HepG2 (cell line): Measurements from ENCODE around the gene IQCC. TPM values are rescaled to one million over a fixed set of nuclear protein-coding genes. Genes with fewer than 3 reads are reported as not detected.
A peak's percentile ranks its signal among the peaks of the same experiment; 100 is the strongest.

Experiments used
- ATF6 ChIP-seq: sonication (generic); formaldehyde crosslinking; conservative IDR thresholded peaks from 2 replicates; pipeline ENCODE4 v1.4.0; 2020; ENCODE audit warnings: missing genetic modification reagents
- ATF7-NPFF ChIP-seq: sonication (generic); formaldehyde crosslinking; IDR thresholded peaks from 2 replicates; pipeline ENCODE4 v1.8.1; 2023; ENCODE audit warnings: mild to moderate bottlenecking, low read depth, missing genetic modification reagents, moderate library complexity
- CREB1 ChIP-seq, 2 experiments: fragments of 450-650 bp in 1 of 2; IDR thresholded peaks; 2 replicates each; pipeline ENCODE4 v1.6.1; 2016 to 2017; ENCODE audit warnings: control low read depth in 1 of 2, mild to moderate bottlenecking in 1 of 2, missing compliant biosample characterization in 1 of 2, missing genetic modification characterization in 1 of 2
- ELF1 ChIP-seq: sonication (generic); formaldehyde crosslinking; IDR thresholded peaks from 2 replicates; pipeline ENCODE4 v1.4.0; 2020; ENCODE audit warnings: missing genetic modification reagents
- GPN1 ChIP-seq: sonication (generic); formaldehyde crosslinking; IDR thresholded peaks from 2 replicates; pipeline ENCODE4 v1.5.1; 2020; ENCODE audit warnings: missing genetic modification reagents, borderline replicate concordance
- HDAC1 ChIP-seq: sonication (generic); formaldehyde crosslinking; IDR thresholded peaks from 2 replicates; pipeline ENCODE4 v1.5.1; 2020; ENCODE audit warnings: mild to moderate bottlenecking, missing genetic modification reagents
- JUN ChIP-seq: sonication (generic); formaldehyde crosslinking; IDR thresholded peaks from 2 replicates; pipeline ENCODE4 v1.4.0; 2020; ENCODE audit warnings: mild to moderate bottlenecking, missing genetic modification reagents
- KLF15 ChIP-seq: sonication (generic); formaldehyde crosslinking; IDR thresholded peaks from 2 replicates; pipeline ENCODE4 v1.8.1; 2023; ENCODE audit warnings: borderline replicate concordance, mild to moderate bottlenecking, inconsistent platforms, missing genetic modification reagents, mixed read lengths
- NFKBIZ ChIP-seq: IDR thresholded peaks from 2 replicates; pipeline ENCODE4 v1.6.1; 2018; ENCODE audit warnings: missing genetic modification reagents, missing compliant biosample characterization
- SALL2 ChIP-seq: sonication (generic); formaldehyde crosslinking; IDR thresholded peaks from 2 replicates; pipeline ENCODE4 v1.8.1; 2023; ENCODE audit warnings: mild to moderate bottlenecking, missing genetic modification reagents, inconsistent platforms
- TCF7L2 ChIP-seq: IDR thresholded peaks from 2 replicates; pipeline ENCODE4 v1.6.1; 2011; ENCODE audit warnings: mild to moderate bottlenecking, low read depth, low read length, moderate library complexity
- YEATS2 ChIP-seq: sonication (generic); formaldehyde crosslinking; IDR thresholded peaks from 2 replicates; pipeline ENCODE4 v1.4.0; 2020; ENCODE audit warnings: missing genetic modification reagents, borderline replicate concordance
- ZBTB7A ChIP-seq: sonication (generic); formaldehyde crosslinking; IDR thresholded peaks from 2 replicates; pipeline ENCODE4 v1.8.0; 2022; ENCODE audit warnings: mild to moderate bottlenecking, missing genetic modification reagents
- ZMYM2 ChIP-seq: sonication (generic); formaldehyde crosslinking; IDR thresholded peaks from 2 replicates; pipeline ENCODE4 v1.8.0; 2022; ENCODE audit warnings: mild to moderate bottlenecking, missing genetic modification reagents
- ZNF225 ChIP-seq: sonication (generic); formaldehyde crosslinking; IDR thresholded peaks from 2 replicates; pipeline ENCODE4 v1.4.0; 2020; ENCODE audit warnings: mild to moderate bottlenecking, missing genetic modification reagents
- ZNF33A ChIP-seq: sonication (generic); formaldehyde crosslinking; IDR thresholded peaks from 2 replicates; pipeline ENCODE4 v1.5.1; 2020; ENCODE audit warnings: missing genetic modification reagents, mild to moderate bottlenecking, moderate library complexity, borderline replicate concordance
- ZNF383 ChIP-seq: sonication (generic); formaldehyde crosslinking; IDR thresholded peaks from 2 replicates; pipeline ENCODE4 v1.4.0; 2020; ENCODE audit warnings: missing genetic modification reagents, mild to moderate bottlenecking, borderline replicate concordance
- ZNF451 ChIP-seq: sonication (generic); formaldehyde crosslinking; IDR thresholded peaks from 2 replicates; pipeline ENCODE4 v1.5.0; 2020; ENCODE audit warnings: mild to moderate bottlenecking, missing genetic modification reagents
- ZNF564 ChIP-seq: sonication (generic); formaldehyde crosslinking; IDR thresholded peaks from 2 replicates; pipeline ENCODE4 v1.8.1; 2023; ENCODE audit warnings: mild to moderate bottlenecking, missing genetic modification reagents
- ZNF629 ChIP-seq: sonication (generic); formaldehyde crosslinking; conservative IDR thresholded peaks from 2 replicates; pipeline ENCODE4 v1.5.0; 2020; ENCODE audit warnings: missing genetic modification reagents
- ZNF772 ChIP-seq: sonication (generic); formaldehyde crosslinking; IDR thresholded peaks from 2 replicates; pipeline ENCODE4 v1.5.0; 2020; ENCODE audit warnings: mild to moderate bottlenecking, missing genetic modification reagents
- polyA plus RNA-seq, 8 experiments: library from polyadenylated mRNA; depleted of rRNA in 3 of 8; stranded (reverse) in 7 of 8; unstranded in 1 of 8; fragments of >200 nt; fragmentation: Illumina TruSeq in 4 of 8; extraction: Trizol in 4 of 8; gene quantifications; 2 replicates each; pipeline versions ENCODE4 v1.2.1 to v1.2.3, GENCODE V29; 2011 to 2016; ENCODE audit warnings: low read depth in 4 of 8, missing spikeins in 1 of 8, mixed read lengths in 1 of 8; ENCODE audit not compliant: insufficient read depth in 1 of 8
- total RNA-seq, 5 experiments: library from RNA; depleted of rRNA; stranded (reverse); fragments of >200 nt; fragmentation: Illumina TruSeq; extraction: Trizol; gene quantifications; 2 replicates each; pipeline ENCODE4 v1.2.3, GENCODE V29; 2016; ENCODE audit warnings: low read depth in 1 of 5
- TF ChIP-seq, protein P1 (sequence below): sonication (generic); formaldehyde crosslinking; conservative IDR thresholded peaks from 2 replicates; pipeline ENCODE4 v1.4.0; 2020; ENCODE audit warnings: mild to moderate bottlenecking, missing genetic modification reagents, moderate library complexity
- TF ChIP-seq, protein P2 (sequence below): sonication (generic); formaldehyde crosslinking; conservative IDR thresholded peaks from 2 replicates; pipeline ENCODE4 v1.5.0; 2020; ENCODE audit warnings: missing genetic modification reagents

Gene IQCC
- total and polyA plus RNA-seq, 2 of the 13 experiments (the other 11 are each of a cell fraction or from before 2014, with no cell fraction given) = 1.7 to 3.0 TPM

- TF ChIP-seq ATF6 (CRISPR knock-in tag) (no peak), ZNF225 (CRISPR knock-in tag) (no peak; the same call in 1 of the 2 replicates), KLF15 (CRISPR knock-in tag) (peak; percentile 71; the same call in 1 of the 2 replicates), NFKBIZ (CRISPR knock-in tag) (no peak; the same call in none of the 2 replicates), ZNF772 (peak; percentile 86; the same call in 1 of the 2 replicates), GPN1 (CRISPR knock-in tag) (no peak), ZMYM2 (peak; percentile 35; the same call in 1 of the 2 replicates), HDAC1 (CRISPR knock-in tag) (peak; percentile 89), ZNF33A (CRISPR knock-in tag) (no peak), JUN (CRISPR knock-in tag) (peak; percentile 45; the same call in 1 of the 2 replicates), ZNF629 (CRISPR knock-in tag) (no peak; the same call in 1 of the 2 replicates), CREB1 (IDR thresholded peaks at IDR 0.05) (no peak; the same call in none of the 2 replicates), CREB1 (CRISPR knock-in tag; IDR thresholded peaks at IDR 0.05) (peak; percentile 62; the same call in 1 of the 2 replicates), SALL2 (CRISPR knock-in tag) (peak; percentile 93), ZNF383 (CRISPR knock-in tag) (no peak), TCF7L2 (no peak), ELF1 (CRISPR knock-in tag) (peak; percentile 76; the same call in 1 of the 2 replicates), YEATS2 (CRISPR knock-in tag) (peak; percentile 85), ZNF451 (CRISPR knock-in tag) (peak; percentile 76), ZBTB7A (CRISPR knock-in tag) (no peak), ZNF564 (CRISPR knock-in tag) (peak; percentile 69; the same call in 1 of the 2 replicates), ATF7-NPFF (CRISPR knock-in tag) (peak; percentile 90)
- TF ChIP-seq, protein P1, sequence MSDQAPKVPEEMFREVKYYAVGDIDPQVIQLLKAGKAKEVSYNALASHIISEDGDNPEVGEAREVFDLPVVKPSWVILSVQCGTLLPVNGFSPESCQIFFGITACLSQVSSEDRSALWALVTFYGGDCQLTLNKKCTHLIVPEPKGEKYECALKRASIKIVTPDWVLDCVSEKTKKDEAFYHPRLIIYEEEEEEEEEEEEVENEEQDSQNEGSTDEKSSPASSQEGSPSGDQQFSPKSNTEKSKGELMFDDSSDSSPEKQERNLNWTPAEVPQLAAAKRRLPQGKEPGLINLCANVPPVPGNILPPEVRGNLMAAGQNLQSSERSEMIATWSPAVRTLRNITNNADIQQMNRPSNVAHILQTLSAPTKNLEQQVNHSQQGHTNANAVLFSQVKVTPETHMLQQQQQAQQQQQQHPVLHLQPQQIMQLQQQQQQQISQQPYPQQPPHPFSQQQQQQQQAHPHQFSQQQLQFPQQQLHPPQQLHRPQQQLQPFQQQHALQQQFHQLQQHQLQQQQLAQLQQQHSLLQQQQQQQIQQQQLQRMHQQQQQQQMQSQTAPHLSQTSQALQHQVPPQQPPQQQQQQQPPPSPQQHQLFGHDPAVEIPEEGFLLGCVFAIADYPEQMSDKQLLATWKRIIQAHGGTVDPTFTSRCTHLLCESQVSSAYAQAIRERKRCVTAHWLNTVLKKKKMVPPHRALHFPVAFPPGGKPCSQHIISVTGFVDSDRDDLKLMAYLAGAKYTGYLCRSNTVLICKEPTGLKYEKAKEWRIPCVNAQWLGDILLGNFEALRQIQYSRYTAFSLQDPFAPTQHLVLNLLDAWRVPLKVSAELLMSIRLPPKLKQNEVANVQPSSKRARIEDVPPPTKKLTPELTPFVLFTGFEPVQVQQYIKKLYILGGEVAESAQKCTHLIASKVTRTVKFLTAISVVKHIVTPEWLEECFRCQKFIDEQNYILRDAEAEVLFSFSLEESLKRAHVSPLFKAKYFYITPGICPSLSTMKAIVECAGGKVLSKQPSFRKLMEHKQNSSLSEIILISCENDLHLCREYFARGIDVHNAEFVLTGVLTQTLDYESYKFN = no peak; the same call in 1 of the 2 replicates
- TF ChIP-seq, protein P2, sequence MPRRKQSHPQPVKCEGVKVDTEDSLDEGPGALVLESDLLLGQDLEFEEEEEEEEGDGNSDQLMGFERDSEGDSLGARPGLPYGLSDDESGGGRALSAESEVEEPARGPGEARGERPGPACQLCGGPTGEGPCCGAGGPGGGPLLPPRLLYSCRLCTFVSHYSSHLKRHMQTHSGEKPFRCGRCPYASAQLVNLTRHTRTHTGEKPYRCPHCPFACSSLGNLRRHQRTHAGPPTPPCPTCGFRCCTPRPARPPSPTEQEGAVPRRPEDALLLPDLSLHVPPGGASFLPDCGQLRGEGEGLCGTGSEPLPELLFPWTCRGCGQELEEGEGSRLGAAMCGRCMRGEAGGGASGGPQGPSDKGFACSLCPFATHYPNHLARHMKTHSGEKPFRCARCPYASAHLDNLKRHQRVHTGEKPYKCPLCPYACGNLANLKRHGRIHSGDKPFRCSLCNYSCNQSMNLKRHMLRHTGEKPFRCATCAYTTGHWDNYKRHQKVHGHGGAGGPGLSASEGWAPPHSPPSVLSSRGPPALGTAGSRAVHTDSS (CRISPR knock-in tag) = no peak
Observed at GRCh38 chr1:32179443-32180185, 25.9 kb upstream of the IQCC start, which contains the start of gene TXLNA (continued).
